GM21526 (cell line): ENCODE measurements around the gene COMP.

Experiments used
- ATAC-seq: cut with Tn5 transposase; IDR thresholded peaks from one replicate; pipeline ENCODE4 v1.9.1; 2021; ENCODE audit warnings: moderate library complexity; ENCODE audit not compliant: unreplicated experiment, low FRiP score

Gene COMP

GRCh38 chr19:18750295-18750970, 40.7 kb downstream of the COMP start:
- no peak for ATAC-seq

DNA sequence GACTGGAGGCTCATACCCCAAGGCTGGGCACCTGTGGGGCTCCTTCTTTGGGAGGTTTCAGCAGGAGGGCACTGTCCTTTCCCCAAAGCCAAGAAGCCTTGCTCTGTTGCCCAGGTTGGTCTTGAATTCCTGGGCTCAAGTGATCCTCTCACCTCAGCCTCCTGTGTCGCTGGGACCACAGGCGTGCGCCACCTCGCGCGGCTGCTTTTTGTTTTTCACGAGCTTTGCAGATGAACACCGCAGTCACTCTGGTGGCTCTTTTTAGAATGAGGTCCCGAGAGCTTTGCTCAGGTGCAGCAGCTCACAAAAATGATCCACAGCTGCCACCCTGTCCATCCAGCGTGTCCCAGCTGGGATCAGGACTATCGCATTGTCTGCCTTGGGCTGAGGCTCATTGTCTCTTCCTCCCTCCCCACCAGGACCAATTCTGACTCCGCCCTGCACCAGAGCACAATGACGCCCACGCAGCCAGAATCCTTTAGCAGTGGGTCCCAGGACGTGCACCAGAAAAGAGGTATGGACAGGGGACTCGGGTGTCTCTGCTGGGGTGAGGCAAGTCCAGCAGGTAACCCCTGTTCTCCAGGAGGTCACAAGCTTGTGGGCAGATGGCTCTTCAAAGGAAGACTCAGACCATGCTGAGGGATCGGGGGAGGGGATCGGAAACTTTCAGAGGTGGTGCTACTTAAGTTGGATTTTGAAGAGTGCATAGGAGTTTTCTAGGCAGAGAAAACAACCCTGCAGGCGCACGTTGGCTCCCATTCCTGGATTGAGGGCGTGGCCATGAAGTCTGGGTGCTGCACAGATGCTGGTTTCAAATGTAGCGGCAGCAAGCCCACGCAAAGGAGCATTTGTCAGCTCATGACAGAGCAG, 41.5 kb downstream of the COMP start:
- no peak for ATAC-seq

GRCh38 chr19:18746401-18747325, 44.4 kb downstream of the COMP start:
- ATAC-seq, result no peak

DNA sequence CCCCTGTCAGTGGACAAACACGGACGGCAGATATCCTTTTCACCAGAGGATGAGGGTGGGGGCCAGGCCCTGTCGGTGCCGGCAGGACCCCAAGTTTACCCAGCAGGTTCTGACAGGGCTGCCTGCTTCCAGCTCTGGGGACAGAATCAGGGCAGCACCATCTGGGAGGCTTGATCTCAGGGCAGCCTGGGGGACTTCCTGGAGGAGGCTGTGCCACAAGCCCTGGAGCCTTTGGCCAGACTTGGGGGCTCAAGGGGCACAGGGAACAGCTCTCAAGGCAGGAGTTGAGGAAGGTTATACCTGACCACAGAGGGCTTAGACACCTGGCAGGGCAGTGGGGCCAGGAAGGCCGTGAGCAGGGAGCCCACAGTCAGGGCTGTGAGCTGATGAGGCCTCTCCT, 45.2 kb downstream of the COMP start:
- no peak for ATAC-seq

- ATAC-seq, result no peak
These were observed 45.9 kb downstream of the COMP start for GRCh38 chr19:18745012-18745735.

- no peak for ATAC-seq
These were observed 47.2 kb downstream of the COMP start for GRCh38 chr19:18743784-18744418.

GRCh38 chr19:18742838-18743783, 48.0 kb downstream of the COMP start:
- ATAC-seq, result no peak

DNA sequence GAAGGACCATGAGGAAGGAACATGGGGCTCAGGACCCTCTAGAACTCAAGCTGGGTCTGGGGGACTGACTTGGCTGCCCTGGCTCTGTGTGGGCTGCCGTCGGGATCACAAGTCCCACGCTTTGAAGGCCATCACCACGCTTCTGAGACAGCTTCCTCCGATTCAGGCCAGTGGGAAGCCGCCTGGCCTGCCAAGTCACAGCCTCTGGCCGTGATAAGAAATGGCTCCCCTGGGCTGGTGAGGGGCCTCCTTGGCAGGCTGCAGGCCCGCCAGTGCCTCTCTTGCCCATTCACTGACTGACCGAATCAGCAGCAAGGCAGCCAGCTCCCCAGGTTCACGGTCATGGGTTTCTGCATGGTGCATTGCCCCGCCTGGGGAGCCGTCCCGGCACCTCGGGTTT, 48.8 kb downstream of the COMP start:
- ATAC-seq, result no peak

DNA sequence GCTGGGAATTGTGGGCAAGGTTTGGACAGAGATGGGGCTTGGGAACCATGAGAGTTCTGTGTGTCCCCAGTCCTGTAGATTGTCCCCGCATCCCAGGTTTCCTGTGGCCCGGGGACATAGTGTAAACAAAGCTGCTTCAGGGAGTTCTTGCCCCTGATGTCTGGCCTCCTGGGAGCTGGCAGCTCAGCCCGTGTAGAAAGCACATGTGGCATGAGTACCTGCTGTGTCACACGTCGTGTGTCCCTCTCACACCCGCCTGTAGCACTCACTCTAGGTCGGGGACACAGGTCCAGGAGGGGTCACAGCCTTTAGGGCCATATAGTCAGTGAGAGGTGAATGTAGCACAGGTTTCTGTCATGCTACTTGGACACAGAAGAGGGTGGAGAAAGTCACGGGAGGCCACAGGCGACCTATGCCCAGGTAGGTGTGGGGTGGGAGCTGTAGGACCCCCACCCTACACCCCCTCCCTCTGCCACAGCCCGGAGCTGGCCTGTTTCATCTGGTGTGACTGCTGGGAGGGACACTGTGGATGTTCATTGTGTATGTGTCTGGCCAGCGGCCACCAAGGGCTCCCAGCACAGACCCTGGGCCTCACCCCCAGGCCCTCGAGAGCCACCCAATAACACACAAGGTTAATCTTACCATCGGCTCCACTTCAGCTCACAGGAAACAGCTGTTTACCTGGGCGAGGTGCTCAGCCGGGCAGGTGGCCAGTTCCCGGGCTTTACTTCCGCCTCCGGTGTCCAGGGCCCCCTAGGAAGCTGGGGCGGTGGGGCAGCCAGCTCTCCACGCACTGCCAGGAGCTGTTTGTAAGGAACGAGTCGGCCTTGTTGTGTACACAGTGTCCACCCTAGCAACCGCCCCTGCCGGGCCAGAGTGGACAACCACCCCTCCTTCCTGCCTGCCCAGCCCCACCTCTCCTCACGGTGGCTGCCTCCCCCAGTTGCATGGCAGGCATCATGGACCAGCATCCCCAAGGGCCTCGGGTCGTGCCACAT, 49.7 kb downstream of the COMP start:
- no peak for ATAC-seq

GRCh38 chr19:18738961-18739690, 52.0 kb downstream of the COMP start:
- no peak for ATAC-seq

DNA sequence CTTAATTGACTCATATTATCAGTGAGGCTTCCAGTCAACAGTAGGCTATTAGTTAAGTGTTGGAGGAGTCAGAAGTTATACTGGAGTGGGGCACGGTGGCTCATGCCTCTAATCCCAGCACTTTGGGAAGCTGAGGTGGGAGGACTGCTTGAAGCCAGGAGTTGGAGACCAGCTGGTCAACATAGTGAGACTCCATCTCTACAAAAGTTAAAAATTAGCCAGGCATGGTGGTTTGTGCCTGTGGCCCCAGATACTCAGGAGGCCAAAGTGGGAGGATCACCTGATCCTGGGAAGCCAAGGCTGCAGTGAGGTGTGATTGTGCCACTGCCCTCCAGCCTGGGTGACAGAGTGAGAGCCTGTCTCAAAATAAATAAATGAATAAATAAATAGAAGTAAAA, 53.2 kb downstream of the COMP start:
- ATAC-seq, result no peak

DNA sequence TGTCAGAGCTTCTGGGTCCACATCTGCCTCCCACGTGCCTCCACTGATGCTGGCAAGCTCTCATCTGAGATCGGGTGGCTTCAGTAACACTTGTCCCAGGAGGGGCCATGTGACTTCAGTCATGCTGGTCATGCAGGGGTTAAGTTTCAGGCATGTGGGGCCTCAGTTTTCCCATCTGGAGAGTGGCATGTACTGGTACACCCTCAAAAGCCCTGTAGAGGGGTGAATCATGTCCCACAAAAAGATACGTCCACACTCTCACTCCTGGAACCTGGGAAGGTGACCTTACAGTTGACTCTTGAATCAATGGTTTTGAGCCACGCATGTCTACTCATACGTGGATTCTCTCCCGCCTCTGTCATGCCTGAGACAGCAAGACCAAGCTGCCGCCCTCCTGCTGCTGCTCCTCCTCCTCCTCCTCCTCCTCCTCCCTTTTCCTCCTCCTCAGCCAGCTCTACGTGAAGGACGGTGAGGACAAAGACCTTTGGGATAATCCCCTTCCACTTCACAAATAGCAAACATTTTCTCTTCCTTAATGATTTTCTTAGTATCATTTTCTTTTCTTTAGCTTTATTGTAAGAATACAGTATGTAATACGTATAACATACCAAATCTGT, 53.7 kb downstream of the COMP start:
- ATAC-seq, result no peak

- no peak for ATAC-seq
These were observed 54.4 kb downstream of the COMP start for GRCh38 chr19:18736415-18737336.

DNA sequence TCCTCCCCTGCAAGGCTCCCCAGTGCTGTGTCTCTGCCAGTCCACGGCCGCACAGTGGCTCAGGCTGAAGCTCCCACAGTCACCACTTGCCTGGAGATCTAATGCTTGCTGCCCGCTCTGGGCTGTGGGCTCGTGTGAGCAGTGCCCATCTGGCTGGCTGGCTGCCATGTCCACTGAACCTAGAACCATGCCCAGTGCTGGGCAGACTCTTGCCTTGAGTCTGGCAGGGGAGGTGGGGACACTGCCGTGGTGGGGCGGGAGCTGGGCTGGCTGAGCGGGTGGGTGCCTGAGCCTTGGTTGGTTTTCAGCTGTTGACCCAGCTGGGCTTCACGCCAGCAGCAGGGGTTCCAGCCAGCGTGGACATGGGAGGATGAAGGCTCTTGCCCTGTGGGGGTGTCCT, 55.4 kb downstream of the COMP start:
- no peak for ATAC-seq

GRCh38 chr19:18735324-18735723, 55.8 kb downstream of the COMP start:
- ATAC-seq, result no peak
